GM21367 (cell line): ENCODE results near the gene IGSF6.
A peak's percentile ranks its signal among the peaks of the same experiment; 100 is the strongest.
"Not testable (repeated sequence)": the region's sequence is repeated elsewhere in the genome, so short reads cannot be mapped to it uniquely, and the experiment has no call there.

Source experiments
- ATAC-seq: cut with Tn5 transposase; IDR thresholded peaks from one replicate; pipeline ENCODE4 v1.9.1; 2021; ENCODE audit not compliant: unreplicated experiment

IGSF6 gene

GRCh38 chr16:21654466-21654865 lies 2.1 kb upstream of the IGSF6 start:
- no peak for ATAC-seq

DNA sequence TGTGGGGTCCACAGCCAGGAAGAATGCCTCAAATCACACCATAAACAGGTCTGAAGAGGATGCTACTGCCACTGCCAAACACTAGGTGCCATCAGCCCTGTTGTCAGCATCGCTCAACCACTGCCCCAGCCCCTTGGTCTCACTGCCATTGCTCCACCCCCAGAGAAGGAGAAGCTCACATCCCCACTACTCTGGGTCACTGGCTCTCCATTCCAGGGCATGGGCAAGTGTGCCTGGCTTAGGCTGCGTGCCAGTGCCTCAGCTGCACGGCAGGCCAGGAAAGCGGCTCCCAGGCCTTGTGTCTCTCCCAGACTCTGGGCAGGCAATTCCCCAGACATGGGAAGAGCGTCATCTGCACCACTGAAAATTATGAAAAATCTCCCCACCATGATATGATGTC lies 1.2 kb upstream of the IGSF6 start:
- ATAC-seq: no peak

GRCh38 chr16:21651515-21651914 lies 893 bp downstream of the IGSF6 start:
- ATAC-seq: no peak

DNA sequence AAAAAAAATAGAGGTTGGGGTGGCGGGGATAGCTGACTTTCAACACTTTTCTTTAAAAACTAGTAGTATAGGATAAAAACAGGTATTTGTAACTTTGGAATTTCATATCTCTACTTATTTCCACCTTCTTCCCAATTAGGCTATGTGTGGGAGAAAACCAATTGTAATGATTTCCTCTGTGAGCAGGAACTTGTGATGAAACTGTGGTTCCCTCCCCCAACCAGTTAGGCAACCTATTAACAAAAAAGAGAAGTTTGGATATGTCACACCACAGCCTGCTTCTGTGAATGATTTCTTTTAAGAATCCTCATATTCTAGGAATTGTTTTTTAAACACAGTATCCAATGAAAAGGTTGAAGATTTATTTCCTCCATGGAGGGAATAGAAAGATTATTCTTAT lies 1.9 kb downstream of the IGSF6 start:
- no peak for ATAC-seq

- not testable (repeated sequence) for ATAC-seq
Measured at GRCh38 chr16:21649826-21650406, 2.5 kb downstream of the IGSF6 start.

GRCh38 chr16:21647562-21648164 lies 4.7 kb downstream of the IGSF6 start:
- ATAC-seq: no peak

- ATAC-seq: peak; percentile 81
Measured at GRCh38 chr16:21646721-21647561, 5.5 kb downstream of the IGSF6 start.

GRCh38 chr16:21646091-21646490 lies 6.3 kb downstream of the IGSF6 start:
- no peak for ATAC-seq

GRCh38 chr16:21645261-21645721 lies 7.1 kb downstream of the IGSF6 start:
- ATAC-seq: no peak

- ATAC-seq: no peak
Measured at GRCh38 chr16:21644674-21645073, 7.7 kb downstream of the IGSF6 start.

DNA sequence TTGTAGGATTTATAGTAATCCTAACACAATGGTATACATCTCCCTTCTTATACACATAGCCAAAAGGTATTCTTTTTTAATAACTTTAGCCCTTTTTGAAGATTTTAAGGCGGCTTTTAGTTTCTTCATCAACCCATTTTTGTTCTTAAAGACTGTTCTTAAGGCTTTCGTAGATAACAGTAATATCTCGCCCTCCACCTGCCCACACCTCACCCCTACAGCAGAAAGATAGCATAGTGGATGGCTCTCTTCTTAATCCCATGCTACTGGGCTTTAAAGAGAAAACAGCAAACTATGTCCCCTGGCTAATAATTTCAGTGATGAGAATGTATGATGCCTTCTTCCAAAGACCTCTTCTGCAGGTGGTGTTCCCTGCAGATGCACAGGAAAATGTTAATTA lies 8.6 kb downstream of the IGSF6 start:
- no peak for ATAC-seq

DNA sequence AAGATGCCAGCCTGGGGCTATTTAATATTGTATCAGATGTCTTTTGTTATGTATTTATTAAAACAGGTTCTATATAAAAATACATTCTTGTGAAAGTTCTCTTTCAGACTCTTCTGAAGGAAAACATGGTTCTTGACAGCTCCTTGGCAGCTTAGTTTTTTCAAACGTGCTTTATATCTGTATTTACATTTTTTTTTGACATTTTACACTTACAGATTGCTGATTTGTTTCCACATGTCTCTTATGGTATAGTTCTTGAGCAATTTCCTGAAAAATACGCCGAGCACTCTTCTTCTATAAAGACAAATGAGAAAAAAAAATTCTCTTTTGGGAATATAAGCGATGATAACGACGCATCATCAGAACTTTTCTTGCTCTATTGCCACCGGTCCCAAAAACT lies 9.5 kb downstream of the IGSF6 start:
- ATAC-seq: no peak

DNA sequence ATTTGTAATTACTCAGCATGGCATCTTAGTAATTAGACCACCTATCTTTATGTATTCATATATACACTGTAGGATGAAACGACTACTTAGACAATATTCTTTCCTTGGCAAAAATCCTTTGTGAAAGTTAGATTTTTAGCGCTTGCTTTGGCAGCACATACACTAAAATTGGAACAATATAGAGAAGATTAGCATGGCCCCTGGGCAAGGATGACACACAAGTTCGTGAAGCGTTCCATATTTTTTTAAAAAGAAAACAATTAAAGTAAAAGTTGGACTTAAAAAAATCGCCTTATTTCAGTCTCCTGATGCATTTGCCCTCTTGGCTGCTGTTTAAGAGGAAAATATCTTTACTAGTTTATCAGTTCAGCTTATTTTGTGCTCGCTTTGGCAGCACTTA lies 10.5 kb downstream of the IGSF6 start:
- no peak for ATAC-seq

DNA sequence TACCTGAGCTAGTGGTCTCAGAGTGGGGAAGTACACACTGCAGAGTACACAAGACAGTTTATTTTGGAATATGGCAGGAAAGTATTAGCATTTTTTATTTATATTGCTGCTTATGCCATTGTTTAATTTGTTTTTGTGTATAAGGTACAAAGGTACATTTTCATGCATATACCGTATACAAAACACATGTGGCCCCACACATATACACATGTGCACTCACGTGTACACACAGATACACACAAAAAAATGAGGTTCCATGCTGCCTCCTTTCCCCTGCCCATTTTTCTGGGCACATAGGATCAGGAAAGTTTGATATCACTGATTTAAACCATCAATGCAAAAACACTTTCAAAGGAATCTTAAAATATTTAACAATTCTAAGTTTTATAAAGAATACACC lies 12.9 kb downstream of the IGSF6 start:
- ATAC-seq: no peak

DNA sequence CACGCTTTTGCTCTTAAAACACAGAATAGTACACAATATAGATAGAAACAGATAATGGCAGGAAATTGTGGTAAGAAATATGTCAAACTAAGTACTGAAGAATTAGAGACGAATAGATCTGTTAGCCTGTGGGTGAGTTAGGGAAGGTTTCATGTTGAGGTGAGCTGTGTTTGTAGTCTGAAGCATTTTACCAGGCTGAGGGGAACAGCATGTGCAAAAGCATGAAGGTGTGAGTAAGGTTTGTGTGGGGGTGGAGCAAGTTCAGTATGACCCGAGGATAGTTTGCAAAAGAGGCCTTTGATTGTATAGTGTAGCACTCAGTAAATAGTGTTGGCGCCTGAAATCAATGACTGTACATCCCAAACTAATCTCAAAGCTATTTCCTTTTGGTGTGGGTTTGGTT lies 13.8 kb downstream of the IGSF6 start:
- ATAC-seq: no peak

- ATAC-seq: no peak
Measured at GRCh38 chr16:21637032-21637968, 15.1 kb downstream of the IGSF6 start.

DNA sequence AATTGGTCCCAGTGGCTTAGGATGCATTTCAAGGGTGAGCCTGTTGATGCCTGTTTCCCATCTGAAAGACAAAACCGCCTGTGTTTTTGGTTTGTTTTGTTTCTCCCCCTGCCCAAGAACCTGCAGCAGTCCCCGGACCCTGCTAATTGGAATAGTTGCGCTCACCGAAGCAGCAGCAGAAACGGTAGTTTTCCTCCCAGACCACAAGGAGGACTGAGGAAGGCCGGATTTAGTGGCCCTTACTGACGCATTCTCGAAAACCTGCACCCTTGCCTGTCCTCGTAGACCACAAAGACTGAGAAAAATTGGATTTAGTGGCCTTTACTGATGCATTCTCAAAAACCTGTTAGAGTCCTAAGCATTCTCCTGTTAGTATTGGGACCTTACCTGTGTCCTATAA lies 16.7 kb downstream of the IGSF6 start:
- ATAC-seq: not testable (repeated sequence)

DNA sequence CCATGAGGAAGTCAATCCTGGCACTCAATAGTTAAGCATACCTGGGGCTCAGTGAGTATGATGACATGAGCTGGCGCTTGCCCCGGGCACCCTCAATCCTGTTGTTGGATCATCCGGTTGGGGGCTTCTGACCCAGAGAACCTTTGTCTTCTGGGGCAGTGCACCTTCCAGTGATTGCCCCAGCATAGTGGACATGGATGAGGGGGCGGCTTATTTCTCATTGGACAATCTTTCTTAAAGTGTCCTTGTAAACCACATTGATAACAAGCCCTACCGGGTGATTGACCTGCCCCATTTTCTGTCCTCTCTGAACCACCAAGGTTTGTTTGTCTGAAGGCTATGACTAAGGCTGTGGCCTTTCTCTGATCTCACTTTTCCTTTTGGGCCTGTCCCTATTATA lies 18.2 kb downstream of the IGSF6 start:
- ATAC-seq: no peak

- not testable (repeated sequence) for ATAC-seq
Measured at GRCh38 chr16:21631951-21632575, 20.3 kb downstream of the IGSF6 start.

GRCh38 chr16:21631376-21631775 lies 21.0 kb downstream of the IGSF6 start:
- ATAC-seq: not testable (repeated sequence)

DNA sequence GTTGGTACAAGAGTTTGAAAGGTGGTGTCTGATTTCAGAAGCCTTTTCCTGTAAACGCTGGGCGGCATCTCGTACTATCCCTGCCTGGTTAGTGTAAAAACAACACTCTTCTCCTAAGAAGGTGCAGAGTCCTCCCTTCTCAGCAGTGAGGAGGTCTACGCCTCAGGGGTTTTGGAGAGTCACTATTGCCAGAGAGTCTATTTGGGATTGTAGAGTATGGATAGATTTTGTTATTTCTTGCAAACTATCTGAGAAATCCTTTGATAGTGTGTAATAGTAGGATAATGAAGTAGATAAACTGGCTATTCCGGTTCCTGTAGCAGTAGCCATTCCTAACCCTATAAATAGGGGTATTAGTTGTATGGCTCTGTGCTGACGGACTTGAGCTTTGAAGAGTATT lies 21.5 kb downstream of the IGSF6 start:
- ATAC-seq: not testable (repeated sequence)
